ENCODE data around the gene AGAP1.

GRCh38 chr2:236052926-236053821 lies 559.3 kb downstream of the AGAP1 start:
- TF ChIP-seq CTCF (IDR thresholded peaks at IDR 0.05; ENCODE audit: poor library complexity, severe bottlenecking): no peak
- no peak for TF ChIP-seq SMC3 (conservative IDR thresholded peaks at IDR 0.05; ENCODE audit: poor library complexity)
- TF ChIP-seq EZH2 (IDR thresholded peaks at IDR 0.05; ENCODE audit: borderline replicate concordance, insufficient read depth, low read length, poor library complexity, severe bottlenecking): no peak
- no peak for TF ChIP-seq TAF1 (IDR thresholded peaks at IDR 0.05; ENCODE audit: low read depth)
- TF ChIP-seq MXI1 (conservative IDR thresholded peaks at IDR 0.05; ENCODE audit: poor library complexity, severe bottlenecking): no peak
- no peak for TF ChIP-seq REST (IDR thresholded peaks at IDR 0.05; ENCODE audit: borderline replicate concordance)

All from neural cell (in vitro differentiated cells).